GM23248 (cell line): ENCODE data around the gene PDE8B. TPM values are rescaled to one million over a fixed set of nuclear protein-coding genes. Genes with fewer than 3 reads are reported as not detected.
"Not testable (repeated sequence)": the region's sequence is repeated elsewhere in the genome, so short reads cannot be mapped to it uniquely, and the experiment has no call there.

Experiments used
- DNase-seq: peaks from one replicate; pipeline ENCODE4 v3.0.0-alpha.2; 2015
- H2AFZ ChIP-seq: fragments of 200-600 bp; sonication (generic); 2 replicates; pipeline ENCODE4 v1.6.1; 2016; ENCODE audit warnings: antibody characterized with exemption
- H3F3A ChIP-seq: fragments of 200-600 bp; sonication (generic); 2 replicates; pipeline ENCODE4 v1.6.1; 2016; ENCODE audit warnings: mild to moderate bottlenecking, antibody characterized with exemption, mixed run types; ENCODE audit not compliant: insufficient read depth
- H3K27ac ChIP-seq: fragments of 200-600 bp; sonication (generic); 2 replicates; pipeline ENCODE4 v1.5.1; 2016; ENCODE audit warnings: mild to moderate bottlenecking
- H3K27me3 ChIP-seq: fragments of 200-600 bp; sonication (generic); replicated peaks from 2 replicates; pipeline ENCODE4 v1.6.1; 2016; ENCODE audit warnings: mild to moderate bottlenecking; ENCODE audit not compliant: insufficient read depth
- H3K36me3 ChIP-seq: fragments of 200-600 bp; sonication (generic); 2 replicates; pipeline ENCODE4 v1.6.1; 2016; ENCODE audit warnings: low read depth, mild to moderate bottlenecking
- H3K4me1 ChIP-seq: fragments of 200-600 bp; sonication (generic); 2 replicates; pipeline ENCODE4 v1.6.1; 2016; ENCODE audit warnings: mild to moderate bottlenecking; ENCODE audit not compliant: insufficient read depth
- H3K4me2 ChIP-seq: fragments of 200-600 bp; sonication (generic); one replicate; pipeline ENCODE4 v1.6.1; 2016; ENCODE audit warnings: mild to moderate bottlenecking; ENCODE audit not compliant: unreplicated experiment
- H3K4me3 ChIP-seq: fragments of 200-600 bp; sonication (generic); 2 replicates; pipeline ENCODE4 v1.5.1; 2016; ENCODE audit warnings: mild to moderate bottlenecking
- H3K79me2 ChIP-seq: fragments of 200-600 bp; sonication (generic); 2 replicates; pipeline ENCODE4 v1.6.1; 2016; ENCODE audit warnings: mild to moderate bottlenecking; ENCODE audit not compliant: insufficient read depth
- H3K9ac ChIP-seq: fragments of 200-600 bp; sonication (generic); 2 replicates; pipeline ENCODE4 v1.6.1; 2016; ENCODE audit warnings: mild to moderate bottlenecking
- H3K9me2 ChIP-seq: fragments of 200-600 bp; sonication (generic); 2 replicates; pipeline ENCODE4 v1.6.1; 2016; ENCODE audit warnings: mixed run types, mild to moderate bottlenecking, moderate library complexity; ENCODE audit not compliant: insufficient read depth
- H3K9me3 ChIP-seq: fragments of 200-600 bp; sonication (generic); one replicate; pipeline ENCODE4 v1.6.1; 2017; ENCODE audit warnings: low read depth
- H4K20me1 ChIP-seq: fragments of 200-600 bp; sonication (generic); 2 replicates; pipeline ENCODE4 v1.6.0; 2016; ENCODE audit not compliant: insufficient read depth
- EZH2 ChIP-seq: fragments of 200-600 bp; sonication (generic); IDR thresholded peaks from 2 replicates; pipeline ENCODE4 v1.6.1; 2018; ENCODE audit warnings: antibody characterized with exemption, mild to moderate bottlenecking; ENCODE audit not compliant: insufficient read depth, poor library complexity, severe bottlenecking
- EZH2phosphoT487 ChIP-seq: fragments of 200-600 bp; sonication (generic); IDR thresholded peaks from 2 replicates; pipeline ENCODE4 v1.6.1; 2018; ENCODE audit warnings: antibody characterized with exemption, moderate library complexity, mild to moderate bottlenecking, low read depth; ENCODE audit not compliant: insufficient read depth
- WGBS, 2 experiments: methylation state at CpG; one replicate each; pipeline ENCODE4 v1.1.6; 2015 to 2017; ENCODE audit warnings: low lambda C conversion rate in 2 of 2, low coverage in 1 of 2; ENCODE audit errors: missing lambda C conversion rate in 2 of 2; 5-methylcytosine and 5-hydroxymethylcytosine counted together
- in situ Hi-C: fragments of 300-500 bp; cut with MboI; formaldehyde crosslinking; loops from 2 replicates; pipeline ENCODE4 v1.15.0; 2020
- polyA plus RNA-seq: library from polyadenylated mRNA; unstranded; fragments of >200 nt; fragmentation: Nextera tagmentation; extraction: Ambion mirVana; gene quantifications from 2 replicates; pipeline ENCODE4 v1.2.1, GENCODE V29; 2016
- total RNA-seq: library from RNA; depleted of rRNA; stranded (reverse); fragments of >200 nt; shearing (Covaris generic); gene quantifications from 2 replicates; pipeline ENCODE4 v1.2.3, GENCODE V29; 2014

PDE8B gene
- total and polyA plus RNA-seq, 2 experiments from 2014 or later = 0.40 TPM; not detected in 1

DNA sequence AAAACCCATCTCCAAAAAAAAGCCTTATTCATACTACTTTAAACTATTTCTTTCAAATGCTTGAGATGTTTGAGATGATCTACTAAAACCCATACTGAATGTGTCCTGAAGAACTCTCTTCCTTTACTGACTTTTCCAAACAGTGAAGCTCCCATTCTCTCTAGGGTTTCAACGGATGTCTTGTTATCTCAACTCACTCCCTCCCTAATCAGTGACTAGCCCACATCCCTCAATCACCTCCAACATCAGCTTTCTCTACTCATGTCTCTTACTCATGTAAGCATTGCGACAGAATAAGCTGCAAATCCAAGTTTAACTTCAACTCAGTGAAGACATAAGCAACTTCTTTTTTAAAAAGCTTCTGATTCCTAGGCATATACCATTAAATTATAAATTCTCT is 239.5 kb downstream of the PDE8B start:
- H3K4me1 ChIP-seq = peaks cover 11% of the 10 kb centered on the region
- no peaks in the 10 kb centered on the region for H4K20me1 ChIP-seq
- no peak for TF ChIP-seq EZH2phosphoT487
- no peak for TF ChIP-seq EZH2
- no peak overlapping the region for H3K4me3 ChIP-seq
- H3F3A ChIP-seq = 0 out of 2 replicates have a peak, but pooled peaks cover 5% of the 10 kb centered on the region
- H2AFZ ChIP-seq = no peak overlapping the region
- no peaks in the 10 kb centered on the region for H3K9me2 ChIP-seq
- H3K9me3 ChIP-seq = no peaks in the 10 kb centered on the region
- in situ Hi-C loops = no loop called here
- H3K4me2 ChIP-seq = no peak overlapping the region
- H3K79me2 ChIP-seq = peaks cover 40% of the 10 kb centered on the region
- H3K9ac ChIP-seq = no peak overlapping the region
- no peaks in the 10 kb centered on the region for H3K27me3 ChIP-seq
- 95 to 98% methylated on average over 2 of the region's 2 CpGs for WGBS, 2 experiments
- DNase-seq = peak; percentile 59
- H3K27ac ChIP-seq = no peak overlapping the region
- H3K36me3 ChIP-seq = peaks cover 44% of the 10 kb centered on the region

DNA sequence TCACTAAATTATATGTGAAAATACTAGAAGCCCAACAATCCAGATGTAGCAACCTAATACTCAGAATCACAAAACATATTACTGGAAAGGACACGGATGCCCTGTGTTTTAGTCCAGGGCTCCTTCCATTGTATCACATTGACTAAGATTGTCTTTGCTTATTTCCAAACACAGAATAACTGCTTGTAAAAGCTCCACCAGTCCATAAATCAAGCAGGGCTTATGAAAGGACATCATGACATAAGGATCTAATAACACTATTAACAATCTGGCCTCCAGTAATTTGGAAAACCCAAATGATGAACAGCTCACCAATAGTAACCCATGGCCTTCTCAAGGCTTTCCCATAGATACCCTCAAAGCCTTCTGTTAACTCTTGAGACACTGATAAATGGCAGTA is 241.9 kb downstream of the PDE8B start:
- no peaks in the 10 kb centered on the region for H3K27me3 ChIP-seq
- H3K79me2 ChIP-seq = peaks cover 23% of the 10 kb centered on the region; the same call in 1 of the 2 replicates
- no peak overlapping the region for H3K9ac ChIP-seq
- no peak overlapping the region for H3K27ac ChIP-seq
- H3K4me3 ChIP-seq = no peak overlapping the region
- no peaks in the 10 kb centered on the region for H3K9me2 ChIP-seq
- H2AFZ ChIP-seq = no peak overlapping the region
- DNase-seq = no peak
- 0 out of 2 replicates have a peak, but pooled peaks cover 5% of the 10 kb centered on the region for H3F3A ChIP-seq
- H3K4me2 ChIP-seq = no peak overlapping the region
- TF ChIP-seq EZH2 = no peak
- no peak for TF ChIP-seq EZH2phosphoT487
- in situ Hi-C loops = no loop called here
- H4K20me1 ChIP-seq = no peaks in the 10 kb centered on the region
- peaks cover 11% of the 10 kb centered on the region for H3K4me1 ChIP-seq
- 54 to 73% methylated on average over 1 of the region's 1 CpG for WGBS, 2 experiments
- peaks cover 48% of the 10 kb centered on the region for H3K36me3 ChIP-seq
- no peaks in the 10 kb centered on the region for H3K9me3 ChIP-seq

DNA sequence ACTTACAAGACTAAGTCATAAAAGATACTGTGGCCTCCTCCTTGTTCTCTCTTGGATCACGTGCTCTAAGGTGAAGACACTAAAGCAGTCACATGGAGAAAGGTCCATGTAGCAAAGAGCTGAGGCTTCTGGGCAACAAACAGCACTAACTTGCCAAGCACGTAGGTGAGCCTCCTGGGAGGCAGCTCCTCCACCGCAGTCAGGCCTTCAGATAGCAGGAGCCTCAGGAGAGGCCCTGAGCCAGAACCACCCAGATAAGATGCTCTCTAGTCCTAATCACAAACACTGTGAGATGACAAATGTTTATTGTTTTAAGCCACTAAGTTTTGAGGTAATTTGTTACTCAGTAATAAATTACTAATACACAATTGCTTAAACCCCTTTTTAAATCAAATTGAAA is 243.6 kb downstream of the PDE8B start:
- no peak overlapping the region for H3K27ac ChIP-seq
- peaks cover 11% of the 10 kb centered on the region for H3K4me1 ChIP-seq
- no peak overlapping the region for H3K4me3 ChIP-seq
- no peak for DNase-seq
- H2AFZ ChIP-seq = no peak overlapping the region
- no peak for TF ChIP-seq EZH2
- no peak for TF ChIP-seq EZH2phosphoT487
- H3K79me2 ChIP-seq = peaks cover 20% of the 10 kb centered on the region; the same call in 1 of the 2 replicates
- 0 out of 2 replicates have a peak, but pooled peaks cover 5% of the 10 kb centered on the region for H3F3A ChIP-seq
- H3K9me2 ChIP-seq = no peaks in the 10 kb centered on the region
- no peak overlapping the region for H3K4me2 ChIP-seq
- in situ Hi-C loops = no loop called here
- WGBS, 2 experiments = 97 to 100% methylated on average over 3 of the region's 3 CpGs
- H3K36me3 ChIP-seq = peaks cover 49% of the 10 kb centered on the region
- H4K20me1 ChIP-seq = no peaks in the 10 kb centered on the region
- H3K9ac ChIP-seq = no peak overlapping the region
- no peaks in the 10 kb centered on the region for H3K27me3 ChIP-seq
- H3K9me3 ChIP-seq = no peaks in the 10 kb centered on the region

DNA sequence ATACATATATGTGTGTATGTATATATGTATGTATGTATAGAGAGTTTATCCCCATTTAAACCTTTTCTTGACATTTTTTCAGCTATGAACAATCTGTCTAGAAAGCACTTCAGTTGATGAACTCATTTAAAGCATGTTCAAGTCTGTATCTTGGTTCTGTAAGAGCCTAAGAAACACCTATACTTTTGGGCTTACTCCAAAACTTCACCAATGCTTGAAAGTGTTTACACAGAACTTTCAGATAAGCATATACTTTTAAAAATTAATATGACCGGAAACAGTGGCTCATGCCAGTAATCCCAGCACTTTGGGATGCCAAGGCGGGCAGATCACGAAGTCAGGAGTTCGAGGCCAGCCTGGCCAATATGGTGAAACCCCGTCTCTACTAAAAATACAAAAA is 250.8 kb downstream of the PDE8B start:
- Histone ChIP-seq H3F3A (no peaks in the 10 kb centered on the region), H3K4me3 (no peak overlapping the region), H3K27me3 (no peaks in the 10 kb centered on the region), H3K4me1 (peaks cover 5% of the 10 kb centered on the region; the same call in 1 of the 2 replicates), H4K20me1 (no peaks in the 10 kb centered on the region), H3K79me2 (peaks cover 63% of the 10 kb centered on the region), H3K9me3 (no peaks in the 10 kb centered on the region), H3K9ac (no peak overlapping the region), H3K4me2 (no peak overlapping the region), H3K36me3 (peaks cover 25% of the 10 kb centered on the region), H2AFZ (no peak overlapping the region), H3K9me2 (no peaks in the 10 kb centered on the region), H3K27ac (no peak overlapping the region)
- no peak for TF ChIP-seq EZH2phosphoT487
- WGBS, 2 experiments = 98 to 99% methylated on average over 5 of the region's 5 CpGs
- in situ Hi-C loops = no loop called here
- DNase-seq = no peak

DNA sequence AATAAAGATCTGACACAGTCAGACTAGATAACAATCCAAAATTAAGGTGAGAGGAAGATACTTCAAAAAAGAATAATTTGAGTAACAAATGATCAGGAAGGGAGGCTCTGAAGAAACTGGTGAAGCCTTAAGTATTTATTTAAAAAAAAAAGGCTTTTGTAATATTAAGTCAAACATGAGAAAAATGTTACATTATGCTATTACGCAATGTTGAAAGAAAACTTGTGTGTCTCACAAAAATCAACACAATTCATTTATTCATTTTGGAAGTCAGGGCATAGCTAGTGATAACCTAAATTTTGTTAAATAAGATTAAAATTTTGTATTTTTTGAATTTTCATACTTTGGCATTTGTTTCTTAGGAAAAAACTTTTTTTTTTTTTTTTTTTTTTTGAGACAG is 253.4 kb downstream of the PDE8B start:
- peaks cover 84% of the 10 kb centered on the region for H3K79me2 ChIP-seq
- WGBS, 2 experiments = 92 to 100% methylated on average over 1 of the region's 1 CpG
- no peak overlapping the region for H3K4me2 ChIP-seq
- H2AFZ ChIP-seq = no peak overlapping the region
- in situ Hi-C loops = no loop called here
- no peak for TF ChIP-seq EZH2phosphoT487
- TF ChIP-seq EZH2 = no peak
- H3K27ac ChIP-seq = no peak overlapping the region
- H4K20me1 ChIP-seq = no peaks in the 10 kb centered on the region
- peak; percentile 34 for DNase-seq
- H3K9ac ChIP-seq = no peak overlapping the region
- H3F3A ChIP-seq = no peaks in the 10 kb centered on the region
- peaks cover 5% of the 10 kb centered on the region; the same call in 1 of the 2 replicates for H3K4me1 ChIP-seq
- no peaks in the 10 kb centered on the region for H3K9me2 ChIP-seq
- no peaks in the 10 kb centered on the region for H3K27me3 ChIP-seq
- H3K4me3 ChIP-seq = no peak overlapping the region
- H3K9me3 ChIP-seq = no peaks in the 10 kb centered on the region
- peaks cover 25% of the 10 kb centered on the region; the same call in 1 of the 2 replicates for H3K36me3 ChIP-seq

DNA sequence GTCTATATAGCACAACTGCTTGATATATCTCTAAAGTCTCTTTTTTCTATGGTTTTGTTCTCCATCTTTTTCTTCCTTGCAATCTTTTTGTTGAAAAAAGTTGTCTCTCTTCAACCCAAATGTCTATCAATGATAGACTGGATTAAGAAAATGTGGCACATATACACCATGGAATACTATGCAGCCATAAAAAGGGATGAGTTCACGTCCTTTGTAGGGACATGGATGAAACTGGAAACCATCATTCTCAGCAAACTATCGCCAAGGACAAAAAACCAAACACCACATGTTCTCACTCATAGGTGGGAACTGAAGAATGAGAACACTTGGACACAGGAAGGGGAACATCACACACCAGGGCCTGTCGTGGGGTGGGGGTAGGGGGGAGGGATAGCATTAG is 258.4 kb downstream of the PDE8B start:
- H3K4me1 ChIP-seq, H2AFZ ChIP-seq, H3K4me2 ChIP-seq, in situ Hi-C loops, H3K9me2 ChIP-seq, H3K27me3 ChIP-seq, H3K9ac ChIP-seq, H3F3A ChIP-seq, DNase-seq, H3K27ac ChIP-seq, H3K4me3 ChIP-seq, H4K20me1 ChIP-seq, H3K9me3 ChIP-seq: not testable (repeated sequence)
- WGBS, 2 experiments = 99 to 100% methylated on average over 3 of the region's 3 CpGs
- peaks cover 95% of the 10 kb centered on the region for H3K79me2 ChIP-seq
- peaks cover 13% of the 10 kb centered on the region; the same call in 1 of the 2 replicates for H3K36me3 ChIP-seq

DNA sequence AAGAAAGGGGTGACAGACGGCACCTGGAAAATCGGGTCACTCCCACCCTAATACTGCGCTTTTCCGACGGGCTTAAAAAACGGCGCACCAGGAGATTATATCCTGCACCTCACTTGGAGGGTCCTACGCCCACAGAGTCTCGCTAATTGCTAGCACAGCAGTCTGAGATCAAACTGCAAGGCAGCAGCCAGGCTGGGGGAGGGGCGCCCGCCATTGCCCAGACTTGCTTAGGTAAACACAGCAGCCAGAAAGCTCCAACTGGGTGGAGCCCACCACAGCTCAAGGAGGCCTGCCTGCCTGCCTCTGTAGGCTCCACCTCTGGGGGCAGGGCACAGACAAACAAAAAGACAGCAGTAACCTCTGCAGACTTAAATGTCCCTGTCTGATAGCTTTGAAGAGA is 264.6 kb downstream of the PDE8B start:
- DNase-seq, H3K9ac ChIP-seq, H2AFZ ChIP-seq, H3K36me3 ChIP-seq, H3K9me2 ChIP-seq, H3K9me3 ChIP-seq, H3K27ac ChIP-seq, H4K20me1 ChIP-seq, H3F3A ChIP-seq, in situ Hi-C loops, H3K27me3 ChIP-seq, H3K4me1 ChIP-seq, H3K4me2 ChIP-seq, H3K4me3 ChIP-seq: not testable (repeated sequence)
- 97 to 99% methylated on average over 11 of the region's 11 CpGs for WGBS, 2 experiments
- H3K79me2 ChIP-seq = peaks cover 71% of the 10 kb centered on the region
